ENCODE measurements around the gene CD82. TPM values are rescaled to one million over a fixed set of nuclear protein-coding genes. Genes with fewer than 3 reads are reported as not detected.

CD82 gene
- total and polyA plus RNA-seq, 2 of the 8 experiments (the other 6 are each of a cell fraction or from before 2014, with no cell fraction given), result 7.9 to 10.3 TPM

DNA sequence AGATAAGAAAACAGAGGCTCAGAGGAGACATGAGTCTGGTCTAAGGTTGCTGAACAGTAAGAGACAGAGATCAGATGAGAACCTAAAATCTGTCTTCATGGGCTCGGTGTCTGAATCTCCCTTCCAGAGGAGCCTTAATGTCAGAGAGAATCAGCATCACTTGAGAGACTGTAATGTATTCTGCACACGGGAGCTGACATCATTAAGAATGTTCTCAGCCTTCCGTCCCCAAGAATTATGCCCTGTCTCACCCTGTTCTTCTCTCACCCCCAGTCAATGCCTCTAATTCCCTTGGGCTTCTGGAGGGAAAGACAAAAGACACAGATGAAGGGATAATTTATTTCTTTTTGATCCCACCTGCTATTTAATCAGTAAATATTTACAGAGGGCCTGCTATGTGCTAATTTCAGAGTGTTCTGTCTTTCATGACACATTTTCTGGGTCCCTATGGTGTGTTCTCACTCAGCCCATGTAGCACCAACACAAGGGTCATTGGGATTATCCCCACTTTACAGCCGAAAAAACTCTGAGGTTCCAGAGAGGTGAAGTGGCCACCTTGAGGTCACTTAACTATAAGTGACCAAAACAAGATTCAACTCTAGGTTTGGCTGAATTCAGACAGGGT is 61.8 kb downstream of the CD82 start (continued):
- TF ChIP-seq, protein P1, sequence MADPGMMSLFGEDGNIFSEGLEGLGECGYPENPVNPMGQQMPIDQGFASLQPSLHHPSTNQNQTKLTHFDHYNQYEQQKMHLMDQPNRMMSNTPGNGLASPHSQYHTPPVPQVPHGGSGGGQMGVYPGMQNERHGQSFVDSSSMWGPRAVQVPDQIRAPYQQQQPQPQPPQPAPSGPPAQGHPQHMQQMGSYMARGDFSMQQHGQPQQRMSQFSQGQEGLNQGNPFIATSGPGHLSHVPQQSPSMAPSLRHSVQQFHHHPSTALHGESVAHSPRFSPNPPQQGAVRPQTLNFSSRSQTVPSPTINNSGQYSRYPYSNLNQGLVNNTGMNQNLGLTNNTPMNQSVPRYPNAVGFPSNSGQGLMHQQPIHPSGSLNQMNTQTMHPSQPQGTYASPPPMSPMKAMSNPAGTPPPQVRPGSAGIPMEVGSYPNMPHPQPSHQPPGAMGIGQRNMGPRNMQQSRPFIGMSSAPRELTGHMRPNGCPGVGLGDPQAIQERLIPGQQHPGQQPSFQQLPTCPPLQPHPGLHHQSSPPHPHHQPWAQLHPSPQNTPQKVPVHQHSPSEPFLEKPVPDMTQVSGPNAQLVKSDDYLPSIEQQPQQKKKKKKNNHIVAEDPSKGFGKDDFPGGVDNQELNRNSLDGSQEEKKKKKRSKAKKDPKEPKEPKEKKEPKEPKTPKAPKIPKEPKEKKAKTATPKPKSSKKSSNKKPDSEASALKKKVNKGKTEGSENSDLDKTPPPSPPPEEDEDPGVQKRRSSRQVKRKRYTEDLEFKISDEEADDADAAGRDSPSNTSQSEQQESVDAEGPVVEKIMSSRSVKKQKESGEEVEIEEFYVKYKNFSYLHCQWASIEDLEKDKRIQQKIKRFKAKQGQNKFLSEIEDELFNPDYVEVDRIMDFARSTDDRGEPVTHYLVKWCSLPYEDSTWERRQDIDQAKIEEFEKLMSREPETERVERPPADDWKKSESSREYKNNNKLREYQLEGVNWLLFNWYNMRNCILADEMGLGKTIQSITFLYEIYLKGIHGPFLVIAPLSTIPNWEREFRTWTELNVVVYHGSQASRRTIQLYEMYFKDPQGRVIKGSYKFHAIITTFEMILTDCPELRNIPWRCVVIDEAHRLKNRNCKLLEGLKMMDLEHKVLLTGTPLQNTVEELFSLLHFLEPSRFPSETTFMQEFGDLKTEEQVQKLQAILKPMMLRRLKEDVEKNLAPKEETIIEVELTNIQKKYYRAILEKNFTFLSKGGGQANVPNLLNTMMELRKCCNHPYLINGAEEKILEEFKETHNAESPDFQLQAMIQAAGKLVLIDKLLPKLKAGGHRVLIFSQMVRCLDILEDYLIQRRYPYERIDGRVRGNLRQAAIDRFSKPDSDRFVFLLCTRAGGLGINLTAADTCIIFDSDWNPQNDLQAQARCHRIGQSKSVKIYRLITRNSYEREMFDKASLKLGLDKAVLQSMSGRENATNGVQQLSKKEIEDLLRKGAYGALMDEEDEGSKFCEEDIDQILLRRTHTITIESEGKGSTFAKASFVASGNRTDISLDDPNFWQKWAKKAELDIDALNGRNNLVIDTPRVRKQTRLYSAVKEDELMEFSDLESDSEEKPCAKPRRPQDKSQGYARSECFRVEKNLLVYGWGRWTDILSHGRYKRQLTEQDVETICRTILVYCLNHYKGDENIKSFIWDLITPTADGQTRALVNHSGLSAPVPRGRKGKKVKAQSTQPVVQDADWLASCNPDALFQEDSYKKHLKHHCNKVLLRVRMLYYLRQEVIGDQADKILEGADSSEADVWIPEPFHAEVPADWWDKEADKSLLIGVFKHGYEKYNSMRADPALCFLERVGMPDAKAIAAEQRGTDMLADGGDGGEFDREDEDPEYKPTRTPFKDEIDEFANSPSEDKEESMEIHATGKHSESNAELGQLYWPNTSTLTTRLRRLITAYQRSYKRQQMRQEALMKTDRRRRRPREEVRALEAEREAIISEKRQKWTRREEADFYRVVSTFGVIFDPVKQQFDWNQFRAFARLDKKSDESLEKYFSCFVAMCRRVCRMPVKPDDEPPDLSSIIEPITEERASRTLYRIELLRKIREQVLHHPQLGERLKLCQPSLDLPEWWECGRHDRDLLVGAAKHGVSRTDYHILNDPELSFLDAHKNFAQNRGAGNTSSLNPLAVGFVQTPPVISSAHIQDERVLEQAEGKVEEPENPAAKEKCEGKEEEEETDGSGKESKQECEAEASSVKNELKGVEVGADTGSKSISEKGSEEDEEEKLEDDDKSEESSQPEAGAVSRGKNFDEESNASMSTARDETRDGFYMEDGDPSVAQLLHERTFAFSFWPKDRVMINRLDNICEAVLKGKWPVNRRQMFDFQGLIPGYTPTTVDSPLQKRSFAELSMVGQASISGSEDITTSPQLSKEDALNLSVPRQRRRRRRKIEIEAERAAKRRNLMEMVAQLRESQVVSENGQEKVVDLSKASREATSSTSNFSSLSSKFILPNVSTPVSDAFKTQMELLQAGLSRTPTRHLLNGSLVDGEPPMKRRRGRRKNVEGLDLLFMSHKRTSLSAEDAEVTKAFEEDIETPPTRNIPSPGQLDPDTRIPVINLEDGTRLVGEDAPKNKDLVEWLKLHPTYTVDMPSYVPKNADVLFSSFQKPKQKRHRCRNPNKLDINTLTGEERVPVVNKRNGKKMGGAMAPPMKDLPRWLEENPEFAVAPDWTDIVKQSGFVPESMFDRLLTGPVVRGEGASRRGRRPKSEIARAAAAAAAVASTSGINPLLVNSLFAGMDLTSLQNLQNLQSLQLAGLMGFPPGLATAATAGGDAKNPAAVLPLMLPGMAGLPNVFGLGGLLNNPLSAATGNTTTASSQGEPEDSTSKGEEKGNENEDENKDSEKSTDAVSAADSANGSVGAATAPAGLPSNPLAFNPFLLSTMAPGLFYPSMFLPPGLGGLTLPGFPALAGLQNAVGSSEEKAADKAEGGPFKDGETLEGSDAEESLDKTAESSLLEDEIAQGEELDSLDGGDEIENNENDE (IDR thresholded peaks at IDR 0.05; ENCODE audit: insufficient replicate concordance, low read length), result no peak
